Measurements from ENCODE around the gene NAA80. TPM values are rescaled to one million over a fixed set of nuclear protein-coding genes. Genes with fewer than 3 reads are reported as not detected.

Gene NAA80
- total RNA-seq, 1 donor from 2014 or later = 3.6 TPM

GRCh38 chr3:50259432-50260026, 39.7 kb downstream of the NAA80 start:
- no peak for DNase-seq (ENCODE audit: low read depth in 2 of 2)

DNA sequence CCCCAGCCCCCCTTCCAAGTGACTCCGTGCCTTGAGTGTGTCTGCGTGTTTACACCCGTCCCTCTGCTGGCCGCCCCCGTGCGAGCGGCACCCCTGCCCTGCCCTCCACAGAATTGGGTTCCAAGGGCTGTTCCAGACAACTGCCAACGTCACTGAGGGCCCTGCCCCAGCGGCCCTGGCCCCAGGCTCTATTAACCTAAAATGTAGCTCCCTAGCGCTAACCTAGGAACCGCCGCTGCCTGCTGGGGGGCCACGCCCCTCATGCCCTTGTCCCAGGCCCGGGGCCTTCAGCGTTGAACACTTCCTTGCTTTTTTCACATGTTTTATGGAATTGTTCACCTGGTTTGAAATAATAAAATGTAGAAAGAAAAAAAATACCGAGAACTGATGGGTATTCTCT, 40.2 kb downstream of the NAA80 start:
- no peak for DNase-seq (ENCODE audit: low read depth in 2 of 2)

DNA sequence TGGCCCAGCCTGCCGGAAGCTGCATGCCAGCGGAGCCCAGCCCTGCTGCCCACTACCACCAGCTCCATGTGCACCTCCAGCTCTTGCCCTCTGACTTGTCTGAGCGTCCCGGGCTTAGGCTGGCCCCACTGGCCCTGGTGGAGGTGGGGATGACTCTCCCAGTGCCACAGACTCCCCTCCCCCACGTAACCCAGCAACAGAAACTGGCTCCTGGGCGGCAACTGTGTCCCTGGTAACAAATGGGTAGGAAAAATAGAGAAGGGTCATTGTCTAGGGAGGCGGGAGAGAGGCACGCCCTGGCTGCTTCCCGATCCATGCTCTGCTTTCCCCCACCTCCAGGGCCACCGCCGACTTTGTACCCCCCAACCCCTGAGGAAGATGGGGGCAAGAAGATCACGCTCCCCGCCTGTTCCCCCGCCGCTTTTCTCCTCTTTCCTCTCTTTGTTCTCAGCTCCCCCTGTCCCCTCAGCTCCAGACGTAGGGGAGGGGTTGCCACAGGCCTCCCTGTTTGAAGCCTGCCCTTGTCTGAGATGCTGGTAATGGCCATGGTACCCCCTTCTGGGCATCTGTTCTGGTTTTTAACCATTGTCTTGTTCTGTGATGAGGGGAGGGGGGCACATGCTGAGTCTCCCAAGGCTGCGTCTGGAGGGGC, 41.0 kb downstream of the NAA80 start:
- DNase-seq (ENCODE audit: low read depth in 2 of 2) = peak in 1 of 2 donors; percentile 48

- peak; percentile 74 to 80 for DNase-seq (ENCODE audit: low read depth in 2 of 2)
These were observed 42.0 kb downstream of the NAA80 start for GRCh38 chr3:50256978-50257890.

DNA sequence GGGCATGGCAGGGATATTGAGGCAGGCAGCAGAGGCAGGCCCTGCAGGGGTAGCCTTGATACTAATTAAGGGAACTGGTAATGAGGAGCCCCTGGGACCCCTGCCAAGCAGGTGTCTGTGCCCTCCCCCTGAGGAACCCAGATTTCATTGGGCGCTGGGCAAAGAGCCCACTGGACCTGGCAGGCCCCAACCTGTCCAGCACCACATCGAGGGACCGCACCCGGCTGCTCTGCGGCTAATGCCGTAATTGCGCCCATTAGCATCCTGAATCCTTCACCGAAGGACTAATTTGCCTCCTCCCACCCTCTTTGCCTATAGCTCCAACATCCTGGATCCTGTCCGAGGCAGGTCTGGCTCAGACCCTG, 44.0 kb downstream of the NAA80 start:
- no peak for DNase-seq (ENCODE audit: low read depth in 2 of 2)

DNA sequence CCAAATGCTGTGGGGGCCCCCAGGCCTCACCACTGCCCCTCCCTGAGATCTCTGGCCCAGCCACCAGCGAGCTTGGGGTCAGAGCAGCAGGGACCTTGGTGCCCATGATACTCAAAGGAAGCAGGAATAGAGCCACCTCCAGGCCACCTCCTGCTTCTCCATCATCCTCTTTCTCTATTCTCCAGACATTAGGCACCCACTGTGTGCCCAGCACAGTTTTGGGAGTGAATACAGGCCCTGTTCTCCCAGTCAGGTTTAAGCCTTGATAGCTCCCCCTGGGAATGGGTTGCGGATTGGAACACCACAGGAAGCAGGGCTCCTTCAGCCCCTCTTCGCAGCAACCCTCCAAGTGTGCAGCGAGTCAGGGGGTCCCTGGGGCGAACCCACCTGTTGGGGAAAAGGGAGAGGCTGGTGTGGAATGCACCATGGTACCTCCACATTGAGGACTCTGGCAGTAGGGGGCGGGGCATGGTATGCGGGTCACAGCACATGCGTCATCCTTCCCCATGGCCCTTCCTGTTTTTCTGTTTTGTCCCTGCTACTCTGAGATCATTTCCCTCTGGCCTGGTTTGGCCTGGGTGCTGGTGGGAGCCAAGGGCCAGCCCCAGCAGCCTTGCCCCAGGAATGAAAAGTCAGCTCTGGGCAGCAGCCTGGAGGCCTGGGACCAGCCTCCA, 44.5 kb downstream of the NAA80 start:
- DNase-seq (ENCODE audit: low read depth in 2 of 2) = peak; percentile 93 to 94

DNA sequence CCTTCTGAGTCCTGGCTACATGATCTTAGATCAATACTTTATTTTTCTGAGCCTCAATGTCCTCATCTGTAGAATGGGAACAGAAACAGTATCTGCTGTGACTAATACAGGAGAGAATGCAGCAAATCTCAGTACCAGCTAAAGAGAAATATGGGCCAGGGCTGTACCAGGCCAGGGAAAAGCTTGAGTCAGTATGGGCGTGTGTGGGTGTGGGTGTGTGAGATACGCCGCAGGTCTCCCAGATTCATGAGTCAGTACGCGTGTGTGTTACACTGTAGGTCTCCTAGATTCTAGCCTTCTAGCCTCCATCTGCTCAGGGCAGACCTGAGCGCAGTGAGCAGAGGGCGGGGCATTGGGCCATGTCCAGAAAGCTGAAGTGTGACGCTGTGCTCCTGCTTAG, 48.0 kb downstream of the NAA80 start:
- peak in 1 of 2 donors; percentile 91 for DNase-seq (ENCODE audit: low read depth in 2 of 2)

DNA sequence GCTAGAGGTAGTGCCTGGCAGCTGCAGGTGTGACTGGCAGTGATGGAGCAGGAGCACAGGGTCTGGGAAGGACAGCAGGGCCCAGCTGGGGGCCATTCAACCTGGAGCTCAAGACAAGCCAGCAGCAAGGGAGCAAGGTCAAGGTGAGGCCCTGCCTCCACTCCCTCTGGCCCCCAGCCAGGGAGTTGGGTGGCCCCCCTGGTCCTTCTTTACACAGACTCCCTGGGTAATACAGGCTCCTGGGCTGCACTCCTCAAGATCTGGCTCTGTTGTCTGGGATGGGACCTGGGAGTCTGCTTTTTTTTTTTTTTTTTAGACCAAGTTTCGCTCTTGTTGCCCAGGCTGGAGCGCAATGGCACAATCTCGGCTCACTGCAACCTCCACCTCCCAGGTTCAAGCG, 48.7 kb downstream of the NAA80 start:
- DNase-seq (ENCODE audit: low read depth in 2 of 2) = no peak

DNA sequence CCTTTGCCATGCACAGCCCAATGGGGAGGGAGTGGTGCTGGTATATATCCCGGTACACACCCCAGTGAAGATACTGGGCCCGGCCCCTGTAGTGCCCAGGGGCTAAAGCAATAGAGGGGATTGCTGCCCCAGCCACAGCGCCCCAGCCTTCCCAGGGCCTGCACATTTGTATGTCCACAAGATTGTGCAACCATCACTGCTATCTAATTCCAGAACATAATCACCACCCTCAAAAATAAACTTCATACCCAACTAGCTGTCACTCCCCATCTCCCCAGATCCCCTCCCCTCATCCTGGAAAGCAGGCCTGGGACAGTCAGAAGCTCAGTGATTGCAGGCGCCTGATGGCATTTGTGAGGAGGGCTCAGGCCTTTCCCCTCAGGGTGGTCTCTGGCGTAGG, 49.7 kb downstream of the NAA80 start:
- no peak for DNase-seq (ENCODE audit: low read depth in 2 of 2)

GRCh38 chr3:50248387-50248786, 50.8 kb downstream of the NAA80 start:
- DNase-seq (ENCODE audit: low read depth in 2 of 2) = peak; percentile 76 to 80

GRCh38 chr3:50246517-50246954, 52.7 kb downstream of the NAA80 start:
- DNase-seq (ENCODE audit: low read depth in 2 of 2) = peak; percentile 89 to 90

Other genes with a start within 250 kb of the NAA80 start
- gene RBM5, start 210.5 kb downstream of the NAA80 start, total RNA-seq = 84.3 and 152 TPM in 2 replicates
- 8.3 and 16.1 TPM in 2 replicates for gene SEMA3F, start 144.1 kb downstream of the NAA80 start, total RNA-seq
- not detected in 2 replicates for gene GNAT1, start 107.8 kb downstream of the NAA80 start, total RNA-seq
- gene SLC38A3, start 94.1 kb downstream of the NAA80 start, total RNA-seq = under 0.01 TPM in 1 of 2 replicates, not detected in the other
- gene GNAI2, start 63.2 kb downstream of the NAA80 start, total RNA-seq = 415 and 488 TPM in 2 replicates
- gene SEMA3B, start 30.3 kb downstream of the NAA80 start, total RNA-seq = 0.44 and 0.60 TPM in 2 replicates
- gene LSMEM2, start 20.3 kb downstream of the NAA80 start, total RNA-seq = not detected in 2 replicates
- gene IFRD2, start 7.0 kb downstream of the NAA80 start, total RNA-seq = 78.7 and 104 TPM in 2 replicates
- 12.9 and 26.2 TPM in 2 replicates for gene HYAL3, start within 50 bp of the NAA80 start, total RNA-seq
- gene HYAL1, start 4.2 kb upstream of the NAA80 start, total RNA-seq = 3.1 and 5.8 TPM in 2 replicates
- gene HYAL2, start 23.3 kb upstream of the NAA80 start, total RNA-seq = 404 and 600 TPM in 2 replicates
- 21.4 and 22.8 TPM in 2 replicates for gene TUSC2, start 28.8 kb upstream of the NAA80 start, total RNA-seq
- gene RASSF1, start 41.4 kb upstream of the NAA80 start, total RNA-seq = 12.0 and 20.6 TPM in 2 replicates
- 0.20 and 0.22 TPM in 2 replicates for gene ZMYND10, start 46.3 kb upstream of the NAA80 start, total RNA-seq
- 12.0 and 17.3 TPM in 2 replicates for gene NPRL2, start 51.4 kb upstream of the NAA80 start, total RNA-seq
- gene CYB561D2, start 51.5 kb upstream of the NAA80 start, total RNA-seq = 15.5 and 21.6 TPM in 2 replicates
- gene TMEM115, start 60.1 kb upstream of the NAA80 start, total RNA-seq = 27.7 and 44.4 TPM in 2 replicates
- gene CACNA2D2, start 204.2 kb upstream of the NAA80 start, total RNA-seq = under 0.01 TPM in 1 of 2 replicates, not detected in the other